NCI-H146 (cell line): Measurements from ENCODE around the gene PGRMC1.
"Not testable (repeated sequence)": the region's sequence is repeated elsewhere in the genome, so short reads cannot be mapped to it uniquely, and the experiment has no call there.

Experiments
- DNase-seq: peaks from one replicate; lab custom pipeline; 2025; lab: John Stamatoyannopoulos, UW

PGRMC1 gene

GRCh38 chrX:119235872-119236622, at the start of gene PGRMC1:
Gene PGRMC1 (plus strand): TSS chrX:119236285. CDS start chrX:119236364, 79 bp downstream.
- peak; percentile 77 for DNase-seq

- no peak for DNase-seq
These were observed 49.3 kb upstream of the PGRMC1 start for GRCh38 chrX:119186763-119187162.

- no peak for DNase-seq
These were observed 48.8 kb upstream of the PGRMC1 start for GRCh38 chrX:119187298-119187697.

GRCh38 chrX:119189115-119189514, 47.0 kb upstream of the PGRMC1 start:
- DNase-seq = no peak

- DNase-seq = no peak
These were observed 46.5 kb upstream of the PGRMC1 start for GRCh38 chrX:119189595-119189994.

- no peak for DNase-seq
These were observed 45.9 kb upstream of the PGRMC1 start for GRCh38 chrX:119190091-119190681.

- DNase-seq = no peak
These were observed 45.3 kb upstream of the PGRMC1 start for GRCh38 chrX:119190831-119191230.

GRCh38 chrX:119194621-119195020, 41.5 kb upstream of the PGRMC1 start:
- no peak for DNase-seq

GRCh38 chrX:119201570-119201969, 34.5 kb upstream of the PGRMC1 start:
- no peak for DNase-seq

- DNase-seq = no peak
These were observed 29.9 kb upstream of the PGRMC1 start for GRCh38 chrX:119206203-119206602.

- not testable (repeated sequence) for DNase-seq
These were observed 28.6 kb upstream of the PGRMC1 start for GRCh38 chrX:119207483-119207882.

- DNase-seq = no peak
These were observed 27.6 kb upstream of the PGRMC1 start for GRCh38 chrX:119208401-119209057.

- DNase-seq = not testable (repeated sequence)
These were observed 25.0 kb upstream of the PGRMC1 start for GRCh38 chrX:119210931-119211648.

- DNase-seq = no peak
These were observed 24.5 kb upstream of the PGRMC1 start for GRCh38 chrX:119211649-119212014.

GRCh38 chrX:119218198-119218597, 17.9 kb upstream of the PGRMC1 start:
- DNase-seq = no peak

GRCh38 chrX:119222932-119223331, 13.2 kb upstream of the PGRMC1 start:
- DNase-seq = no peak

GRCh38 chrX:119223783-119224182, 12.3 kb upstream of the PGRMC1 start:
- DNase-seq = no peak

GRCh38 chrX:119226446-119226845, 9.6 kb upstream of the PGRMC1 start:
- DNase-seq = no peak

GRCh38 chrX:119228512-119229252, 7.4 kb upstream of the PGRMC1 start:
- DNase-seq = no peak

GRCh38 chrX:119229253-119229615, 6.9 kb upstream of the PGRMC1 start:
- DNase-seq = no peak

- no peak for DNase-seq
These were observed 5.2 kb upstream of the PGRMC1 start for GRCh38 chrX:119230850-119231249.

GRCh38 chrX:119231936-119232445, 4.1 kb upstream of the PGRMC1 start:
- DNase-seq = no peak
